Measurements from ENCODE around the gene TSSK3. TPM values are rescaled to one million over a fixed set of nuclear protein-coding genes. Genes with fewer than 3 reads are reported as not detected.

Gene TSSK3
- total and polyA plus RNA-seq, 9 of the 15 experiments (the other 6 are each of a cell fraction or from before 2014, with no cell fraction given) = 0.27 to 2.8 (median 1.9) TPM

- TF ChIP-seq PCBP2 (IDR thresholded peaks at IDR 0.05; ENCODE audit: low read depth, low read length, poor library complexity, severe bottlenecking) (no peak), DPF2 (IDR thresholded peaks at IDR 0.05) (peak; percentile 46; the same call in 1 of the 2 replicates), CHAMP1 (IDR thresholded peaks at IDR 0.05) (peak; percentile 33; the same call in 1 of the 2 replicates), TAF15 (IDR thresholded peaks at IDR 0.05; ENCODE audit: low read depth, low read length) (no peak), MAX (CRISPR knock-in tag; IDR thresholded peaks at IDR 0.05) (peak; percentile 99), MNT (conservative IDR thresholded peaks at IDR 0.05) (peak; percentile 80 to 82), TCF7 (IDR thresholded peaks at IDR 0.05; ENCODE audit: borderline replicate concordance) (no peak), HLTF (IDR thresholded peaks at IDR 0.05) (no peak), NR2F6 (CRISPR knock-in tag; IDR thresholded peaks at IDR 0.05) (no peak), GTF2F1 (IDR thresholded peaks at IDR 0.05; ENCODE audit: low read depth, low read length) (no peak), ZNF583 (CRISPR knock-in tag; IDR thresholded peaks at IDR 0.05) (no peak), TGIF2 (CRISPR knock-in tag; IDR thresholded peaks at IDR 0.05) (no peak), KLF13 (tag; IDR thresholded peaks at IDR 0.05; ENCODE audit: borderline replicate concordance, low read depth) (no peak), PHTF2 (CRISPR knock-in tag; IDR thresholded peaks at IDR 0.05) (no peak), ARID2 (IDR thresholded peaks at IDR 0.05) (peak; percentile 85), NONO (IDR thresholded peaks at IDR 0.05; ENCODE audit: low read depth in 2 of 2, low read length in 1 of 2) (0 out of 4 replicates have a peak, but pooled peaks of 1 of the 2 experiments have one; percentile 18), SMARCB1 (IDR thresholded peaks at IDR 0.05; ENCODE audit: insufficient read length, low read depth) (no peak)
- TF ChIP-seq, protein P1, sequence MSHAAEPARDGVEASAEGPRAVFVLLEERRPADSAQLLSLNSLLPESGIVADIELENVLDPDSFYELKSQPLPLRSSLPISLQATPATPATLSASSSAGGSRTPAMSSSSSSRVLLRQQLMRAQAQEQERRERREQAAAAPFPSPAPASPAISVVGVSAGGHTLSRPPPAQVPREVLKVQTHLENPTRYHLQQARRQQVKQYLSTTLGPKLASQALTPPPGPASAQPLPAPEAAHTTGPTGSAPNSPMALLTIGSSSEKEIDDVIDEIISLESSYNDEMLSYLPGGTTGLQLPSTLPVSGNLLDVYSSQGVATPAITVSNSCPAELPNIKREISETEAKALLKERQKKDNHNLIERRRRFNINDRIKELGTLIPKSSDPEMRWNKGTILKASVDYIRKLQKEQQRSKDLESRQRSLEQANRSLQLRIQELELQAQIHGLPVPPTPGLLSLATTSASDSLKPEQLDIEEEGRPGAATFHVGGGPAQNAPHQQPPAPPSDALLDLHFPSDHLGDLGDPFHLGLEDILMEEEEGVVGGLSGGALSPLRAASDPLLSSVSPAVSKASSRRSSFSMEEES (CRISPR knock-in tag; IDR thresholded peaks at IDR 0.05) = no peak
- TF ChIP-seq, protein P2, sequence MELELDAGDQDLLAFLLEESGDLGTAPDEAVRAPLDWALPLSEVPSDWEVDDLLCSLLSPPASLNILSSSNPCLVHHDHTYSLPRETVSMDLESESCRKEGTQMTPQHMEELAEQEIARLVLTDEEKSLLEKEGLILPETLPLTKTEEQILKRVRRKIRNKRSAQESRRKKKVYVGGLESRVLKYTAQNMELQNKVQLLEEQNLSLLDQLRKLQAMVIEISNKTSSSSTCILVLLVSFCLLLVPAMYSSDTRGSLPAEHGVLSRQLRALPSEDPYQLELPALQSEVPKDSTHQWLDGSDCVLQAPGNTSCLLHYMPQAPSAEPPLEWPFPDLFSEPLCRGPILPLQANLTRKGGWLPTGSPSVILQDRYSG (tag; conservative IDR thresholded peaks at IDR 0.05; ENCODE audit: low read depth) = peak; percentile 40; the same call in 1 of the 2 replicates
- TF ChIP-seq, protein P3, sequence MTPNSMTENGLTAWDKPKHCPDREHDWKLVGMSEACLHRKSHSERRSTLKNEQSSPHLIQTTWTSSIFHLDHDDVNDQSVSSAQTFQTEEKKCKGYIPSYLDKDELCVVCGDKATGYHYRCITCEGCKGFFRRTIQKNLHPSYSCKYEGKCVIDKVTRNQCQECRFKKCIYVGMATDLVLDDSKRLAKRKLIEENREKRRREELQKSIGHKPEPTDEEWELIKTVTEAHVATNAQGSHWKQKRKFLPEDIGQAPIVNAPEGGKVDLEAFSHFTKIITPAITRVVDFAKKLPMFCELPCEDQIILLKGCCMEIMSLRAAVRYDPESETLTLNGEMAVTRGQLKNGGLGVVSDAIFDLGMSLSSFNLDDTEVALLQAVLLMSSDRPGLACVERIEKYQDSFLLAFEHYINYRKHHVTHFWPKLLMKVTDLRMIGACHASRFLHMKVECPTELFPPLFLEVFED (CRISPR knock-in tag; conservative IDR thresholded peaks at IDR 0.05) = no peak
Observed at GRCh38 chr1:32413507-32414185, 51.3 kb downstream of the TSSK3 start (continued).
